K562 (cell line): ENCODE results near the gene CRAT. TPM values are rescaled to one million over a fixed set of nuclear protein-coding genes. Genes with fewer than 3 reads are reported as not detected.
A peak's percentile ranks its signal among the peaks of the same experiment; 100 is the strongest.

Experiments
- BACH1 ChIP-seq: fragments of 200-800 bp; sonication (Bioruptor generic); IDR thresholded peaks from 2 replicates; pipeline ENCODE4 v1.6.1; 2016; ENCODE audit warnings: missing genetic modification characterization, missing compliant biosample characterization
- DACH1 ChIP-seq: fragments of 450-650 bp; IDR thresholded peaks from 2 replicates; pipeline ENCODE4 v1.6.1; 2018; ENCODE audit not compliant: partially characterized antibody
- E2F6 ChIP-seq, 2 experiments: IDR thresholded peaks; 2 replicates each; pipeline ENCODE4 v1.6.1; 2011; ENCODE audit warnings: borderline replicate concordance in 1 of 2, control low read depth in 1 of 2, low read depth in 1 of 2, low read length in 1 of 2, mild to moderate bottlenecking in 1 of 2, mixed read lengths in 1 of 2, moderate library complexity in 1 of 2; ENCODE audit not compliant: insufficient read depth in 1 of 2, insufficient read length in 1 of 2, poor library complexity in 1 of 2, severe bottlenecking in 1 of 2; ENCODE audit errors: extremely low read depth in 1 of 2
- MAZ ChIP-seq, 2 experiments: fragments of 450-650 bp in 1 of 2; sonication (generic) in 1 of 2; formaldehyde crosslinking; IDR thresholded peaks in 1 of 2; conservative IDR thresholded peaks in 1 of 2; 2 replicates each; pipeline versions ENCODE4 v1.4.0 to v1.5.0; 2020; ENCODE audit warnings: mild to moderate bottlenecking in 1 of 2, missing genetic modification reagents in 1 of 2
- NCOA1 ChIP-seq: fragments of 450-650 bp; IDR thresholded peaks from 2 replicates; pipeline ENCODE4 v1.6.1; 2016; ENCODE audit warnings: low read depth
- RBM17 ChIP-seq: fragments of 200-400 bp; formaldehyde crosslinking; IDR thresholded peaks from 2 replicates; pipeline ENCODE4 v1.6.1; 2017; ENCODE audit warnings: low read depth, mild to moderate bottlenecking, low read length, borderline replicate concordance
- RBM39 ChIP-seq: fragments of 200-400 bp; formaldehyde crosslinking; optimal IDR thresholded peaks from 2 replicates; pipeline ENCODE3; 2018; ENCODE audit warnings: low read depth, low read length
- SMARCE1 ChIP-seq: fragments of 450-650 bp; IDR thresholded peaks from 2 replicates; pipeline ENCODE4 v1.7.1; 2016; ENCODE audit warnings: mild to moderate bottlenecking
- SRF ChIP-seq, 2 experiments: fragments of 250-450, 450-650 bp in 1 of 2; sonication (Bioruptor Pico) in 1 of 2; sonication (generic) in 1 of 2; formaldehyde crosslinking; IDR thresholded peaks; 2 replicates each; pipeline versions ENCODE4 v1.5.0 to v1.5.1; 2020 to 2022; ENCODE audit warnings: mild to moderate bottlenecking in 1 of 2, missing genetic modification reagents in 1 of 2
- TGIF2 ChIP-seq: sonication (generic); formaldehyde crosslinking; IDR thresholded peaks from 2 replicates; pipeline ENCODE4 v1.8.1; 2022; ENCODE audit warnings: mild to moderate bottlenecking, missing genetic modification reagents, moderate library complexity
- TRIM28 ChIP-seq: fragments of 450-650 bp; IDR thresholded peaks from 2 replicates; pipeline ENCODE4 v1.6.1; 2017
- ZBTB12 ChIP-seq: fragments of 250-450 bp; sonication (Bioruptor Pico); IDR thresholded peaks from 2 replicates; pipeline ENCODE4 v1.4.0; 2020
- ZFX ChIP-seq: sonication (generic); formaldehyde crosslinking; IDR thresholded peaks from 2 replicates; pipeline ENCODE4 v1.8.0; 2022; ENCODE audit warnings: mild to moderate bottlenecking, missing genetic modification reagents, moderate library complexity
- ZNF12 ChIP-seq: sonication (generic); formaldehyde crosslinking; IDR thresholded peaks from 2 replicates; pipeline ENCODE4 v1.4.0; 2020; ENCODE audit warnings: mild to moderate bottlenecking, missing genetic modification reagents
- ZNF124 ChIP-seq: sonication (generic); formaldehyde crosslinking; IDR thresholded peaks from 2 replicates; pipeline ENCODE4 v1.8.1; 2022; ENCODE audit warnings: missing genetic modification reagents
- ZNF395 ChIP-seq: fragments of 200-800 bp; sonication (Bioruptor generic); IDR thresholded peaks from 2 replicates; pipeline ENCODE4 v1.6.1; 2017; ENCODE audit warnings: missing genetic modification characterization, missing compliant biosample characterization
- ZNF445 ChIP-seq: fragments of 250-450 bp; sonication (Bioruptor Pico); IDR thresholded peaks from 2 replicates; pipeline ENCODE4 v1.4.0; 2020; ENCODE audit warnings: low read depth, mild to moderate bottlenecking, moderate library complexity
- polyA plus RNA-seq, 8 experiments: library from polyadenylated mRNA; depleted of rRNA in 4 of 8; stranded (reverse) in 5 of 8; unstranded in 3 of 8; fragments of >200 nt; fragmentation: Nextera tagmentation in 2 of 8; fragmentation: Illumina TruSeq in 1 of 8; extraction: Ambion mirVana in 2 of 8; extraction: Trizol in 1 of 8; gene quantifications; 2 replicates each; pipeline versions ENCODE4 v1.2.1 to v1.2.3, GENCODE V29; 2011 to 2014; ENCODE audit warnings: inconsistent platforms in 1 of 8, missing spikeins in 1 of 8
- total RNA-seq, 7 experiments: library from RNA; depleted of rRNA in 6 of 7; stranded (reverse); fragments of >200 nt in 6 of 7; fragmentation: Illumina TruSeq in 2 of 7; extraction: Trizol in 2 of 7; gene quantifications; 2 replicates each; pipeline versions ENCODE4 v1.2.1 to v1.2.3, GENCODE V29; 2011 to 2021; ENCODE audit warnings: low replicate concordance in 1 of 7
- TF ChIP-seq, protein P1 (sequence below): sonication (generic); formaldehyde crosslinking; IDR thresholded peaks from 2 replicates; pipeline ENCODE4 v1.8.0; 2022; ENCODE audit warnings: missing genetic modification reagents, mild to moderate bottlenecking, moderate library complexity, borderline replicate concordance
- TF ChIP-seq, protein P2 (sequence below): fragments of 450-650 bp; IDR thresholded peaks from 2 replicates; pipeline ENCODE4 v1.6.1; 2016
- TF ChIP-seq, protein P3 (sequence below): fragments of 450-650 bp; formaldehyde crosslinking; IDR thresholded peaks from 2 replicates; pipeline ENCODE4 v1.4.0; 2020; ENCODE audit warnings: mild to moderate bottlenecking, moderate library complexity

CRAT gene
- total and polyA plus RNA-seq, 9 of the 15 experiments (the other 6 are each of a cell fraction or from before 2014, with no cell fraction given), result 0.20 to 13.8 (median 5.4) TPM

GRCh38 chr9:129109952-129110739 is 447 bp downstream of the CRAT start (continued):
- peak in 1 of 2 experiments; percentile 13 for TF ChIP-seq E2F6 (IDR thresholded peaks at IDR 0.05; ENCODE audit: borderline replicate concordance in 1 of 2, extremely low read depth in 1 of 2, insufficient read depth in 1 of 2, insufficient read length in 1 of 2, low read depth in 1 of 2, low read length in 1 of 2, poor library complexity in 1 of 2, severe bottlenecking in 1 of 2)
- TF ChIP-seq TRIM28, result no peak
- TF ChIP-seq RBM17, result no peak
- TF ChIP-seq ZBTB12, result no peak
- no peak for TF ChIP-seq NCOA1
- TF ChIP-seq BACH1 (tag), result no peak
- peak; percentile 74; the same call in 1 of the 2 replicates for TF ChIP-seq ZNF12 (CRISPR knock-in tag)
- TF ChIP-seq, protein P1, sequence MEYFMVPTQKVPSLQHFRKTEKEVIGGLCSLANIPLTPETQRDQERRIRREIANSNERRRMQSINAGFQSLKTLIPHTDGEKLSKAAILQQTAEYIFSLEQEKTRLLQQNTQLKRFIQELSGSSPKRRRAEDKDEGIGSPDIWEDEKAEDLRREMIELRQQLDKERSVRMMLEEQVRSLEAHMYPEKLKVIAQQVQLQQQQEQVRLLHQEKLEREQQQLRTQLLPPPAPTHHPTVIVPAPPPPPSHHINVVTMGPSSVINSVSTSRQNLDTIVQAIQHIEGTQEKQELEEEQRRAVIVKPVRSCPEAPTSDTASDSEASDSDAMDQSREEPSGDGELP (CRISPR knock-in tag), result peak; percentile 72
- TF ChIP-seq ZNF124, result 0 out of 2 replicates have a peak, but pooled peaks have one; percentile 44
- no peak for TF ChIP-seq ZNF445
- TF ChIP-seq, protein P2, sequence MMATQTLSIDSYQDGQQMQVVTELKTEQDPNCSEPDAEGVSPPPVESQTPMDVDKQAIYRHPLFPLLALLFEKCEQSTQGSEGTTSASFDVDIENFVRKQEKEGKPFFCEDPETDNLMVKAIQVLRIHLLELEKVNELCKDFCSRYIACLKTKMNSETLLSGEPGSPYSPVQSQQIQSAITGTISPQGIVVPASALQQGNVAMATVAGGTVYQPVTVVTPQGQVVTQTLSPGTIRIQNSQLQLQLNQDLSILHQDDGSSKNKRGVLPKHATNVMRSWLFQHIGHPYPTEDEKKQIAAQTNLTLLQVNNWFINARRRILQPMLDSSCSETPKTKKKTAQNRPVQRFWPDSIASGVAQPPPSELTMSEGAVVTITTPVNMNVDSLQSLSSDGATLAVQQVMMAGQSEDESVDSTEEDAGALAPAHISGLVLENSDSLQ, result no peak
- TF ChIP-seq TGIF2, result no peak
- TF ChIP-seq, protein P3, sequence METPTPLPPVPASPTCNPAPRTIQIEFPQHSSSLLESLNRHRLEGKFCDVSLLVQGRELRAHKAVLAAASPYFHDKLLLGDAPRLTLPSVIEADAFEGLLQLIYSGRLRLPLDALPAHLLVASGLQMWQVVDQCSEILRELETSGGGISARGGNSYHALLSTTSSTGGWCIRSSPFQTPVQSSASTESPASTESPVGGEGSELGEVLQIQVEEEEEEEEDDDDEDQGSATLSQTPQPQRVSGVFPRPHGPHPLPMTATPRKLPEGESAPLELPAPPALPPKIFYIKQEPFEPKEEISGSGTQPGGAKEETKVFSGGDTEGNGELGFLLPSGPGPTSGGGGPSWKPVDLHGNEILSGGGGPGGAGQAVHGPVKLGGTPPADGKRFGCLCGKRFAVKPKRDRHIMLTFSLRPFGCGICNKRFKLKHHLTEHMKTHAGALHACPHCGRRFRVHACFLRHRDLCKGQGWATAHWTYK, result peak; percentile 36; the same call in 1 of the 2 replicates
- TF ChIP-seq SRF (CRISPR knock-in tag; IDR thresholded peaks at IDR 0.05), result 0 out of 4 replicates have a peak, but pooled peaks of 1 of the 2 experiments have one; percentile 20
- no peak for TF ChIP-seq RBM39
- TF ChIP-seq SMARCE1, result no peak
- peak; percentile 32 for TF ChIP-seq DACH1
- TF ChIP-seq ZFX (CRISPR knock-in tag), result peak; percentile 91
- TF ChIP-seq MAZ (CRISPR knock-in tag; conservative IDR thresholded peaks at IDR 0.05 in 1 of 2, IDR thresholded peaks at IDR 0.05 in 1 of 2), result peak in 1 of 2 experiments; percentile 22; a peak in 2 of 4 replicates
- 0 out of 2 replicates have a peak, but pooled peaks have one; percentile 20 for TF ChIP-seq ZNF395
